ENCODE measurements around the gene LY86.

LY86 gene

GRCh38 chr6:6559994-6560570 lies 28.4 kb upstream of the LY86 start:
- Mint-ChIP-seq H3K4me1 (peaks cover 76% of the 10 kb centered on the region), H3K9me3 (peaks cover 17% of the 10 kb centered on the region), H3K27ac (no peak overlapping the region), H3K27me3 (peaks cover 24% of the 10 kb centered on the region), H3K4me3 (no peak overlapping the region), H3K36me3 (peaks cover 27% of the 10 kb centered on the region)
- CTCF ChIA-PET = interaction anchor here (0.7 to 2.2 kb wide), 5 partner anchors 28 to 192 kb away, joined by 3 to 4 read pairs (median 3); no protein-coding TSS in a partner anchor
- no peak for DNase-seq

DNA sequence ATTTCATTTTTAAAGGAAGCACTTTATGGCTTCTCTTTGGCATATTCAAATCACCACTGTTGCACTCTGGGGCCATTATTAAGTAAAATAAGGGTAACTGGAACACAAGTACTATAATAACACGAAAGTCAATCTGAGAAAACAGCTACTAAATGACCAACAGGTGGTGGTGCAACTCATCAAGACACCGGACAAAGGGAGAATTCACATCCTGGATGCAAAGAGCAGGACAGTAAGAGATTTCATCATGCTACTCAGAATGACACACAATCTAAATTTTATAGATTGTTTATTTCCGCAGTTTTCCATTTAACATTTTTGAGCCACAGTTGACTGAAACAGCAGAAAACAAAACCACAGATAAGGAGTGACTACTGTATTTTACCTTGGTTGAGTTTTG lies 27.6 kb upstream of the LY86 start:
- peaks cover 27% of the 10 kb centered on the region for H3K36me3 Mint-ChIP-seq
- peaks cover 18% of the 10 kb centered on the region for H3K27me3 Mint-ChIP-seq
- no peak overlapping the region for H3K27ac Mint-ChIP-seq
- no peak overlapping the region for H3K4me3 Mint-ChIP-seq
- CTCF ChIA-PET = interaction anchor here (0.7 to 1.3 kb wide), 2 partner anchors 116 to 191 kb away, joined by 3 read pairs; no protein-coding TSS in a partner anchor
- DNase-seq = no peak
- H3K9me3 Mint-ChIP-seq = peaks cover 17% of the 10 kb centered on the region
- H3K4me1 Mint-ChIP-seq = peaks cover 70% of the 10 kb centered on the region

GRCh38 chr6:6564154-6564553 lies 24.4 kb upstream of the LY86 start:
- peak overlapping the region; percentile 17 for H3K27ac Mint-ChIP-seq
- peaks cover 23% of the 10 kb centered on the region for H3K36me3 Mint-ChIP-seq
- H3K27me3 Mint-ChIP-seq = peaks cover 22% of the 10 kb centered on the region
- H3K4me3 Mint-ChIP-seq = no peak overlapping the region
- DNase-seq = no peak
- H3K4me1 Mint-ChIP-seq = peaks cover 42% of the 10 kb centered on the region
- peaks cover 17% of the 10 kb centered on the region for H3K9me3 Mint-ChIP-seq
- CTCF ChIA-PET = interaction anchor here (1.2 kb wide), 1 partner anchor 12 kb away, joined by 3 read pairs; no protein-coding TSS in a partner anchor

DNA sequence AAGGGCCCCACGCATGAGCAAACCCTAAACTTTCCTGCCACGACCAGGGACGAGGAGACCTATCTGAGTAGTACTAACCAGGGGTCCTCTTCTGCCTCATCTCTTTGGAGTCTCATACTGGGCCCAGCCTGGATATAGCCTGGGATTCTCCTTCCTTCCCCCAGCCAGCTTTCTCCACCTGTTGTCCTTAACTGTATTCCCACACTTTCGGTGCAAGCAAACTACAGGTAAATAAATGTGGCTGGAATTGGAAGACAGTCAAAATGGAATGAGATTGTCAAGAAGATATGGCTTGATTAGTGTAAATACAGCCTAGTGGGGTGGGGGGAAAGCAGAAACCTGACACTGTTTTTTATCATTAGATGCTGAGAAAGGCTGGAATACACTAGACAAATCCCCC lies 23.5 kb upstream of the LY86 start:
- DNase-seq = no peak
- CTCF ChIA-PET = interaction anchor here (1.2 kb wide), 1 partner anchor 11 kb away, joined by 3 read pairs; no protein-coding TSS in a partner anchor
- H3K27ac Mint-ChIP-seq = peak overlapping the region; percentile 8
- H3K27me3 Mint-ChIP-seq = peaks cover 28% of the 10 kb centered on the region
- H3K4me1 Mint-ChIP-seq = peaks cover 36% of the 10 kb centered on the region
- peaks cover 17% of the 10 kb centered on the region for H3K9me3 Mint-ChIP-seq
- no peak overlapping the region for H3K4me3 Mint-ChIP-seq
- peaks cover 21% of the 10 kb centered on the region for H3K36me3 Mint-ChIP-seq

DNA sequence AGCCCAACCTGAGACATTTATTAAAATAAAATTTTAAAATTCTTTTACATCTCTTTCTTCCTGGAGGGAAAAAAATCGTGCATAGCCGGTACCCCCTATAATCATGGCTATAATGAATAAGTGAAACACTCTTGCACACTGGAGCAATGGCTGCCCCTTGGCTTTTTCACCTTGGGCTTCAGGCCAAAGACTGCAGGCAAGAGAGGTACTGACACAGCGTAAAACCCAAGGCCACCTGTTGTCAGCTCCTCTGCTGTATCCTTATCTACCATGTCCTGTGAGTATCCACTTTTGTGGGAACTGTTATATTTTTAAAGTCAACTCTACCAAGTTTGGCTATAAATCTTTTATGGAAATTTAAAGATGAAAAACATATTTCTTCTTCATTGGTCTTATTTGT lies 23.0 kb upstream of the LY86 start:
- H3K27me3 Mint-ChIP-seq = peaks cover 27% of the 10 kb centered on the region
- H3K4me1 Mint-ChIP-seq = peaks cover 32% of the 10 kb centered on the region
- H3K27ac Mint-ChIP-seq = no peak overlapping the region
- H3K9me3 Mint-ChIP-seq = peaks cover 17% of the 10 kb centered on the region
- H3K36me3 Mint-ChIP-seq = peaks cover 21% of the 10 kb centered on the region
- H3K4me3 Mint-ChIP-seq = no peak overlapping the region
- CTCF ChIA-PET = no interaction called here
- DNase-seq = no peak

DNA sequence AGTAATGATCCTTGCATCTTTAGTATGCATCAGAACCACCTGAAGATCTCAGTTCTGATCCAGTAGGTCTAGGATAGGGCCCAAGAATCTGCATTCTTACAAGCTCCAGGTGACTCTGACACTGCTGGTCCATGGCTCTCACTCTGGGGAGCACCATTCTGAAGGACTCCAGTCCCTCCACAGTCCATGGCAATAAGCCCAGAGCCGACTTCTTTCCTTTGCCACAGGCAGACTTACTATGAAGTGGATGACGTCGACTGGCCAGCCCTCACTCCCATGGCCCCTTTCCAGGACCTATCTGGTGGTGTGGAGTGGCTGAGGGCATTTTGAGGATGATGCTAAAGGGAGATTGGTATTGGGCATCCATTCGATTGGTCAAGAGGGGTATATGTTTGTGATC lies 21.8 kb upstream of the LY86 start:
- Mint-ChIP-seq H3K27ac (no peak overlapping the region), H3K4me3 (no peak overlapping the region), H3K4me1 (peaks cover 23% of the 10 kb centered on the region), H3K9me3 (peaks cover 20% of the 10 kb centered on the region), H3K36me3 (peaks cover 25% of the 10 kb centered on the region), H3K27me3 (peaks cover 32% of the 10 kb centered on the region)
- DNase-seq = no peak
- CTCF ChIA-PET = no interaction called here

DNA sequence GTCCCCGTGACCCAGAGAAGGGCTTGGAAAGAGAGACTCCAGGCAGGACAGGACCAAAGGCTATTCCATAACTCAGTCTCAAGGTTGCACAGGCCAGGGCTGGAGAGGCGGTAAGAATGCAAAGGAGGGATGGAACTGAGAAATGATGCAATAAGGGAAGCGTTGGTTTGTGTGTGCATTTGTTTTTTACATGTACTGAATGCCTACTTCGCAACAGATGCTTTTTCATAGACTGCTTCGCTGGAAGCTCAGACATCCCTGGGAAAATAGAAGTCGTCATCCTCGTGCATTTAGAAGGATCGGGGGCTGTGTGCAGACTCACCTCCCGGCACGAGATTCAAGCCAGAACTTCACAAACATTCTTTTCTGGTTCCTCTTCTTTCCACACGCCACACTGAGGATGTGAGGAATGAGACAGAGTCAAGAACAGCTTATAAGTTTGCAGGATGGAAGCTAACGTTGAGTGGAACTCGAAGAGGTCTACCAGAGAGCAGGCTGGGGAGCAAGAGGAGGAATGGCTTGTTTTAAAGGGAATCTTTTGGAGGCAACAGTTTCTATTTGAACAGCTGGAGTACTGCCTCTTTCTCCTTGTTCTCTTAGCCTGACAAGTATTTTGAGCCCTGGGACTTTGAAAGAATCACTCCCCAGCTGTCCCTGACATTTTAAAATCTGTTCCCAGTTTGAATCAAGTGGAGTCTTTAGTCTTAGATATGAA lies 19.3 kb upstream of the LY86 start:
- Mint-ChIP-seq H3K4me1 (peaks cover 7% of the 10 kb centered on the region), H3K36me3 (peaks cover 22% of the 10 kb centered on the region), H3K27ac (no peak overlapping the region), H3K27me3 (peaks cover 36% of the 10 kb centered on the region), H3K4me3 (no peak overlapping the region), H3K9me3 (peaks cover 16% of the 10 kb centered on the region)
- CTCF ChIA-PET = interaction anchor here (0.6 to 1.2 kb wide), 3 partner anchors 11 to 151 kb away, joined by 3 to 4 read pairs (median 4); no protein-coding TSS in a partner anchor
- DNase-seq = no peak

DNA sequence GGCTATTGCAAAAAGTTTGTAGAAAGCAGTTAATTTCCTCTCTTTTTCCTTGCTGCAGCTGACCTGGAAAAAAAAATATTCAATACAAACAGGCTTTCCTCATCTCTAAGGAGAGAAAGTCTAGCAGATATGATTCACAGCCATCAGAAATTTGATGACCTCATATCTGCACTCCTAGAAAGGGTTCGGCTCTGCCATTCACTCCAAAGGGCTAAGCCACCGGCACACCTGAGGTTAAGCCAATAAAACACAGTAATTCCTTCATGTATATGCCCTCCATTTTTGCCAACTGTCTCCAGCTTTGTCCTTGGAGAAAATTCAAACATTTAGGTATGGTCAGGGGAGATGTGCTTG lies 18.7 kb upstream of the LY86 start:
- peaks cover 36% of the 10 kb centered on the region for H3K27me3 Mint-ChIP-seq
- no peak overlapping the region for H3K4me3 Mint-ChIP-seq
- H3K27ac Mint-ChIP-seq = no peak overlapping the region
- CTCF ChIA-PET = interaction anchor here (0.6 to 1.2 kb wide), 2 partner anchors 11 to 150 kb away, joined by 4 read pairs; no protein-coding TSS in a partner anchor
- peaks cover 17% of the 10 kb centered on the region for H3K36me3 Mint-ChIP-seq
- no peak for DNase-seq
- H3K9me3 Mint-ChIP-seq = peaks cover 13% of the 10 kb centered on the region
- peaks cover 3% of the 10 kb centered on the region for H3K4me1 Mint-ChIP-seq

DNA sequence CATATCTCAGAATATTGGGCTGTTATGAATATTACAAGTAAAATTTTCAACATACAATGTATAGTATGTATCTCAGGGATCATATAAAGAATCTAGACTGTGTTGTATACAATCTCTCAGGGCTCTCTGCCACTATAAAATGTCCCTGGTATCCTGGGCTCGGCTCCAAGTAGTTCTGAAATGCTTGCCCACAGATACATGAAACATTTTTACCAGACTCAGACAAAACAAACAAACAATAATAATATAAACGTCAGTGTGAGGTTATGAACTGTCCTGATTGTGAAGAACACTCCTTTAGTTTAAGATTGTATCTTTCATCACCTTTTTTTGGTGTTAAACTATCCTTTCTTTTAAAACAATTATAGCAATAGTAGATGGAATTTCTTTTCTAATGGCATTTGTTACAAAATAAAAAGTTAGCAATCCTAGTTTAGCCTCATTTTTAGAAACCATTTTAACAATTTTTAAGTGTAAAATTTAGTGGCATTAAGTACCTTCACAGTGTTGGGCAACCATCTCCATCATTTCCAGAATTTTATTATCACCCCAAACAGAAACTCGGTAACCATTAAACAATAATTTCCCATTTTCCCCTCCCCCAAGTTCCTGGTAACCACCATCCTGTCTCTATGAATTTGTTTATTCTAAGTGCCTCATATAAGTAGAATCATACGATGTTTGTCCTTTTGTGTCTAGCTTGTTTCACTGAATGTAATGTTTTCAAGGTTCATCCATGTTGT lies 17.4 kb upstream of the LY86 start:
- Mint-ChIP-seq H3K9me3 (peaks cover 17% of the 10 kb centered on the region), H3K27ac (no peak overlapping the region), H3K36me3 (peaks cover 17% of the 10 kb centered on the region), H3K4me1 (peaks cover 3% of the 10 kb centered on the region), H3K27me3 (peaks cover 36% of the 10 kb centered on the region), H3K4me3 (no peak overlapping the region)
- DNase-seq = no peak
- CTCF ChIA-PET = interaction anchor here (1.1 kb wide), 1 partner anchor 14 kb away, joined by 5 read pairs; no protein-coding TSS in a partner anchor

DNA sequence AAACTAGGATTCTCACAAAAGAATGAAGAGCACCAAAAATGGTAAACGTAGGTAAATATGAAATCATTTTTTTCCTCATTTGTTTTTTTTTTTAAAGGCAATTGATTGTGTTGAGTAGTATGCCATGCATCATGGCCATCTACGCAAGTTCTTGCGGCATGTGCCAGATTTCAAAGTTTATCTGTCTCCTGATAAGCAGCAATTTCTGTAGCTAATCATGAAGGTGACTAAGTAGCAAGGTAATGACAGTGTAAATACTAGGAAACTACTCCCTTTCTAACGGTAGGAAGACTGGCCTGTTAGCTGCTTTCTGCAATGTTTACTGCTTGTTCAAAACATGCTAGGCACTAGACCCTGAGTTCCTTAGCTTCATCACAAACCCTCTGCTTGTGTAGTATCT lies 13.4 kb upstream of the LY86 start:
- CTCF ChIA-PET = no interaction called here
- Mint-ChIP-seq H3K36me3 (peaks cover 23% of the 10 kb centered on the region), H3K9me3 (peaks cover 22% of the 10 kb centered on the region), H3K4me1 (peaks cover 13% of the 10 kb centered on the region), H3K27ac (no peak overlapping the region), H3K27me3 (peaks cover 12% of the 10 kb centered on the region), H3K4me3 (no peak overlapping the region)
- no peak for DNase-seq

DNA sequence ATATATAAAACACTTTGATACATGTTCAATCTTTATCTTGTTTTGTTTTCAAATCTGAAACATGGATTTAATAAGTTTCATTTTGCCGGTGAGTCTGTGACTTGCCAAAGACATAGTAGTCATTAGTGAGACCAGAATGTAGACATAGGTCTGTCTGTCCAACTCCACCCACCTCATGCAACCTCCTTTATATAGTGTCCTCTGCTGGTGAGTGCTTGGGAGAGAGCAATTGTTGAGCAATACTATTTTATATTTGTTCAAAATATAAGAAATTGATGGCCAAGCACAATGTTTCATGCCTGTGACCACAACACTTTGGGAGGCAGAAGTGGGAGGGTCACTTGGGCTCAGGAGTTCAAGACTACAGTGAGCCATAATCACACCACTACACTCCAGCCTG lies 10.8 kb upstream of the LY86 start:
- H3K27me3 Mint-ChIP-seq = peaks cover 4% of the 10 kb centered on the region
- CTCF ChIA-PET = interaction anchor here (1.2 to 1.6 kb wide), 2 partner anchors 22 to 30 kb away, joined by 3 read pairs; no protein-coding TSS in a partner anchor
- H3K27ac Mint-ChIP-seq = no peak overlapping the region

GRCh38 chr6:6579281-6579680 lies 9.2 kb upstream of the LY86 start:
- H3K9me3 Mint-ChIP-seq = peaks cover 27% of the 10 kb centered on the region
- CTCF ChIA-PET = no interaction called here
- H3K27me3 Mint-ChIP-seq = no peaks in the 10 kb centered on the region
- H3K4me1 Mint-ChIP-seq = peaks cover 35% of the 10 kb centered on the region
- no peak for DNase-seq
- no peak overlapping the region for H3K4me3 Mint-ChIP-seq
- H3K36me3 Mint-ChIP-seq = peaks cover 25% of the 10 kb centered on the region
- H3K27ac Mint-ChIP-seq = no peak overlapping the region

More for the DNA sequence above, 10.8 kb upstream of the LY86 start:
- DNase-seq = no peak
- H3K36me3 Mint-ChIP-seq = peaks cover 30% of the 10 kb centered on the region
- H3K9me3 Mint-ChIP-seq = peaks cover 32% of the 10 kb centered on the region
- peaks cover 26% of the 10 kb centered on the region for H3K4me1 Mint-ChIP-seq
- no peak overlapping the region for H3K4me3 Mint-ChIP-seq

DNA sequence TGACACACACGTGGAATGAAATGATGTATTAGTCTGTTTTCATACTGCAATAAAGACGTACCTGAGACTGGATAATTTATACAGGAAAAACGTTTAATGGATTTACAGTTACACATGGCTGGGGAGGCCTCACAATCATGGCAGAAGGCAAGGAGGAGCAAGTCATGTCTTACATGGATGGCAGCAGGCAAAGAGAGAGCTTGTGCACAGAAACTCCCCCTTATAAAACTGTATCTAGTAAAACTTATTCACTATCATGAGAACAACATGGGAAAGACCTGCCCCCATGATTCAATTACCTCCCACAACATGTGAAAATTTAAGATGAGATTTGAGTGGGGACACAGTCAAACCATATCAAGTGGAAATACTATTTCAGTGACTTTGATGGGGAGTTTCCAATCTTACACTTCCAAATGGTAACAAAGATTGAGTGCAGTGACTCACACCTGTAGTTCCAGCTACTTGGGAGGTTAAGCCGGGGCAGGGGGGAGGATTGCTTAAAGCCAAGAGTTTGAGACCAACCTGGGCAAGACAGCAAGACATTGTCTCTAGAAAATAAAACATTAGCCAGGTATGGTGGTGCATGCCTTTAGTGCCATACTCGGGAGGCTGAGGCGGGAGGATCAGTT lies 8.2 kb upstream of the LY86 start:
- H3K27ac Mint-ChIP-seq = peak overlapping the region; percentile 56
- H3K9me3 Mint-ChIP-seq = peaks cover 25% of the 10 kb centered on the region
- peaks cover 31% of the 10 kb centered on the region for H3K36me3 Mint-ChIP-seq
- H3K4me1 Mint-ChIP-seq = peaks cover 45% of the 10 kb centered on the region
- no peaks in the 10 kb centered on the region for H3K27me3 Mint-ChIP-seq
- no peak overlapping the region for H3K4me3 Mint-ChIP-seq
- DNase-seq = no peak
- CTCF ChIA-PET = no interaction called here

GRCh38 chr6:6581054-6581453 lies 7.5 kb upstream of the LY86 start:
- peak; percentile 45 for DNase-seq
- Mint-ChIP-seq H3K27ac (peak overlapping the region; percentile 56), H3K4me1 (peaks cover 49% of the 10 kb centered on the region), H3K27me3 (no peaks in the 10 kb centered on the region), H3K36me3 (peaks cover 31% of the 10 kb centered on the region), H3K4me3 (no peak overlapping the region), H3K9me3 (peaks cover 23% of the 10 kb centered on the region)
- CTCF ChIA-PET = interaction anchor here (0.7 to 1.0 kb wide), 2 partner anchors 24 to 33 kb away, joined by 3 read pairs; no protein-coding TSS in a partner anchor

Data from activated naive CD4-positive, alpha-beta T cell treated with anti-CD3 and anti-CD28 coated beads, Interleukin-2, amount 10 ng/mL, durations not matched to agents 7 days and 5 days (primary cell).